ENCODE data around the gene PCNT. TPM values are rescaled to one million over a fixed set of nuclear protein-coding genes. Genes with fewer than 3 reads are reported as not detected.

PCNT gene
- total and polyA plus RNA-seq, 9 of the 15 experiments (the other 6 are each of a cell fraction or from before 2014, with no cell fraction given) = 9.1 to 53.5 (median 31.3) TPM

- Histone ChIP-seq H2AFZ (ENCODE audit: low read depth, low read length) (no peak overlapping the region), H3K9me3 (replicated peaks; ENCODE audit: control insufficient read depth, insufficient read depth, low read depth, low read length) (peaks cover 11% of the 10 kb centered on the region; the same call in 1 of the 2 replicates), H3K9me1 (ENCODE audit: control insufficient read depth, insufficient read depth, low read length) (peaks cover 3% of the 10 kb centered on the region), H3K4me1 (replicated peaks in 1 of 2; ENCODE audit: control insufficient read depth in 2 of 2, insufficient read depth in 2 of 2, low read length in 2 of 2) (peaks cover 18 to 23% of the 10 kb centered on the region in 2 experiments), H3K4me3 (peak overlapping the region; percentile 74; the same call in 1 of the 2 replicates), H3K9ac (ENCODE audit: insufficient read depth in 1 of 2, low read depth in 2 of 2, low read length in 2 of 2) (0 out of 4 replicates have a peak overlapping the region, but pooled peaks of 1 of the 2 experiments have one; percentile 7), H4K20me1 (replicated peaks; ENCODE audit: control insufficient read depth, insufficient read depth, low read length) (0 out of 2 replicates have a peak, but pooled peaks cover 2% of the 10 kb centered on the region), H3K4me2 (ENCODE audit: insufficient read depth, low read length) (peak overlapping the region; percentile 63), H3K36me3 (ENCODE audit: control insufficient read depth, insufficient read depth, low read length) (peaks cover 58% of the 10 kb centered on the region), H3K27me3 (ENCODE audit: control insufficient read depth in 2 of 2, insufficient read depth in 2 of 2, low read length in 2 of 2) (no peaks in the 10 kb centered on the region), H3K79me2 (ENCODE audit: control insufficient read depth, insufficient read depth, low read length) (peaks cover 76% of the 10 kb centered on the region), H3K27ac (ENCODE audit: extremely low read depth, low read depth, low read length) (no peak overlapping the region)
- BruUV-seq (replicated peaks) = no TSS peak
- TF ChIP-seq ZNF280A (IDR thresholded peaks at IDR 0.05; ENCODE audit: low read depth, partially characterized antibody) = peak; percentile 92
- peak; percentile 70; the same call in 1 of the 2 replicates for TF ChIP-seq ZNF445 (CRISPR knock-in tag; IDR thresholded peaks at IDR 0.05; ENCODE audit: low read depth)
- TF ChIP-seq ZNF785 (CRISPR knock-in tag; IDR thresholded peaks at IDR 0.05) = no peak
- peak; percentile 39 to 42; a peak in 1 of 4 replicates for TF ChIP-seq TRIM24 (IDR thresholded peaks at IDR 0.05)
- no peak for TF ChIP-seq PPARD (CRISPR knock-in tag; IDR thresholded peaks at IDR 0.05)
- no peak for TF ChIP-seq TCF15 (CRISPR knock-in tag; IDR thresholded peaks at IDR 0.05)
- no peak for TF ChIP-seq NR4A1 (CRISPR knock-in tag; IDR thresholded peaks at IDR 0.05)
- no peak for TF ChIP-seq NR4A1 (tag; IDR thresholded peaks at IDR 0.05)
- TF ChIP-seq NFIC (IDR thresholded peaks at IDR 0.05) = 0 out of 2 replicates have a peak, but pooled peaks have one; percentile 9
- no peak for TF ChIP-seq RBM15 (IDR thresholded peaks at IDR 0.05; ENCODE audit: insufficient read depth, low read length)
- peak; percentile 71; the same call in 1 of the 2 replicates for TF ChIP-seq TRIM28 (IDR thresholded peaks at IDR 0.05)
- TF ChIP-seq ZBTB49 (CRISPR knock-in tag; IDR thresholded peaks at IDR 0.05; ENCODE audit: borderline replicate concordance) = no peak
- TF ChIP-seq CBX3 (IDR thresholded peaks at IDR 0.05; ENCODE audit: borderline replicate concordance in 1 of 2, low read length in 2 of 2) = peak in 1 of 2 experiments; percentile 82; a peak in 2 of 3 replicates
- 0 out of 2 replicates have a peak, but pooled peaks have one; percentile 24 for TF ChIP-seq SP1 (CRISPR knock-in tag; IDR thresholded peaks at IDR 0.05)
- no peak for TF ChIP-seq USF1 (CRISPR knock-in tag; IDR thresholded peaks at IDR 0.05)
- no peak for TF ChIP-seq RUNX1 (IDR thresholded peaks at IDR 0.05; ENCODE audit: low read depth)
- DNase-seq (ENCODE audit: extremely low read depth in 1 of 4, low spot score in 3 of 4) = no peak
- WGBS (ENCODE audit: insufficient coverage, low coverage, missing lambda C conversion rate) = 89% methylated on average over 14 of the region's 15 CpGs
- no peak for FAIRE-seq
- in situ Hi-C loops (cut with MboI) (no loop called here), intact Hi-C loops (cut with micrococcal nuclease) (loop anchor here (10.0 kb wide), 1 partner anchor 139 kb away; no protein-coding TSS in a partner anchor)
- ATAC-seq = no peak
- CTCF ChIA-PET (ENCODE audit: low intra/inter-chr PET ratio) = no interaction called here
- POLR2A ChIA-PET = interaction anchor here (1.0 to 2.5 kb wide), 5 partner anchors 8 to 41 kb away, joined by 3 to 6 read pairs (median 3); no protein-coding TSS in a partner anchor
Observed at GRCh38 chr21:46284077-46284644, 39.8 kb upstream of the PCNT start.
